ENCODE results near the gene DGKB. TPM values are rescaled to one million over a fixed set of nuclear protein-coding genes. Genes with fewer than 3 reads are reported as not detected.
A peak's percentile ranks its signal among the peaks of the same experiment; 100 is the strongest.

DGKB gene
- total RNA-seq, 1 donor from 2014 or later = 5.5 TPM

- H2AFZ ChIP-seq (replicated peaks) = peak overlapping the region; percentile 43
- Mint-ChIP-seq H3K4me3 (no peak overlapping the region), H3K27ac (no peak overlapping the region), H3K4me1 (no peaks in the 10 kb centered on the region), H3K27me3 (ENCODE audit: insufficient read depth, low read depth) (no peaks in the 10 kb centered on the region), H3K36me3 (no peaks in the 10 kb centered on the region), H3K9me3 (no peaks in the 10 kb centered on the region)
- no peaks in the 10 kb centered on the region for H4K20me1 ChIP-seq (ENCODE audit: low read depth)
- H3K4me3 ChIP-seq = no peak overlapping the region
- TF ChIP-seq CTCF (IDR thresholded peaks at IDR 0.05) = peak; percentile 94
- no peak for TF ChIP-seq EZH2 (IDR thresholded peaks at IDR 0.05)
- peak; percentile 68 for DNase-seq (ENCODE audit: low spot score)
- H3K4me2 ChIP-seq = no peak overlapping the region
- no peak overlapping the region for H3K27ac ChIP-seq
- H3K9me3 ChIP-seq (ENCODE audit: low read depth) = no peaks in the 10 kb centered on the region
- no peaks in the 10 kb centered on the region for H3K36me3 ChIP-seq
- peaks cover 8% of the 10 kb centered on the region for H3K4me1 ChIP-seq
- no peak overlapping the region for H3K9ac ChIP-seq
- no peaks in the 10 kb centered on the region for H3F3A ChIP-seq (ENCODE audit: low read depth)
- no peaks in the 10 kb centered on the region for H3K79me2 ChIP-seq (ENCODE audit: low read depth)
- H3K27me3 ChIP-seq = no peaks in the 10 kb centered on the region
These were observed 210.9 kb downstream of the DGKB start for GRCh38 chr7:14691597-14692203.

- Histone ChIP-seq H3K4me1 (peaks cover 8% of the 10 kb centered on the region), H3K4me2 (no peak overlapping the region), H3F3A (ENCODE audit: low read depth) (no peaks in the 10 kb centered on the region), H3K9ac (no peak overlapping the region), H3K27ac (no peak overlapping the region), H2AFZ (replicated peaks) (peak overlapping the region; percentile 43), H3K36me3 (no peaks in the 10 kb centered on the region), H3K79me2 (ENCODE audit: low read depth) (no peaks in the 10 kb centered on the region), H3K4me3 (no peak overlapping the region), H4K20me1 (ENCODE audit: low read depth) (no peaks in the 10 kb centered on the region), H3K9me3 (ENCODE audit: low read depth) (no peaks in the 10 kb centered on the region), H3K27me3 (no peaks in the 10 kb centered on the region)
- Mint-ChIP-seq H3K36me3 (no peaks in the 10 kb centered on the region), H3K27ac (no peak overlapping the region), H3K4me3 (no peak overlapping the region), H3K27me3 (ENCODE audit: insufficient read depth, low read depth) (no peaks in the 10 kb centered on the region), H3K4me1 (no peaks in the 10 kb centered on the region), H3K9me3 (no peaks in the 10 kb centered on the region)
- TF ChIP-seq CTCF (IDR thresholded peaks at IDR 0.05) (no peak), EZH2phosphoT487 (IDR thresholded peaks at IDR 0.05) (no peak), EZH2 (IDR thresholded peaks at IDR 0.05) (no peak)
- no peak for DNase-seq (ENCODE audit: low spot score)
These were observed 211.5 kb downstream of the DGKB start for GRCh38 chr7:14691034-14691433.

GRCh38 chr7:14690486-14690885 lies 212.1 kb downstream of the DGKB start:
- no peaks in the 10 kb centered on the region for H3F3A ChIP-seq (ENCODE audit: low read depth)
- Mint-ChIP-seq H3K9me3 (no peaks in the 10 kb centered on the region), H3K36me3 (no peaks in the 10 kb centered on the region), H3K27ac (no peak overlapping the region), H3K4me1 (no peaks in the 10 kb centered on the region), H3K4me3 (no peak overlapping the region), H3K27me3 (ENCODE audit: insufficient read depth, low read depth) (no peaks in the 10 kb centered on the region)
- no peaks in the 10 kb centered on the region for H3K79me2 ChIP-seq (ENCODE audit: low read depth)
- no peak overlapping the region for H3K4me2 ChIP-seq
- H3K27me3 ChIP-seq = no peaks in the 10 kb centered on the region
- no peak overlapping the region for H3K4me3 ChIP-seq
- H3K9me3 ChIP-seq (ENCODE audit: low read depth) = no peaks in the 10 kb centered on the region
- peaks cover 8% of the 10 kb centered on the region for H3K4me1 ChIP-seq
- no peaks in the 10 kb centered on the region for H4K20me1 ChIP-seq (ENCODE audit: low read depth)
- DNase-seq (ENCODE audit: low spot score) = no peak
- H2AFZ ChIP-seq (replicated peaks) = no peak overlapping the region
- H3K27ac ChIP-seq = no peak overlapping the region
- no peaks in the 10 kb centered on the region for H3K36me3 ChIP-seq
- no peak overlapping the region for H3K9ac ChIP-seq
- no peak for TF ChIP-seq CTCF (IDR thresholded peaks at IDR 0.05)
